Tibial artery (tissue), 4 donors: ENCODE data around the gene MEI1.

Source experiments
- DNase-seq, 2 donors: peaks; one replicate each; pipeline ENCODE4 v3.0.0-alpha.2; 2019
- H3K27ac ChIP-seq, 2 donors: fragments of 200-600 bp; sonication (generic) in 1 of 2; 1 replicate in 1 of 2; 2 replicates in 1 of 2; pipeline ENCODE4 v1.5.1; 2018 to 2019; ENCODE audit warnings: mild to moderate bottlenecking in 1 of 2
- H3K27me3 ChIP-seq, 2 donors: fragments of 200-600 bp; sonication (generic) in 1 of 2; one replicate each; pipeline versions ENCODE4 v1.5.1 to v1.6.0; 2016 to 2019
- H3K36me3 ChIP-seq, 3 donors: fragments of 200-600 bp; sonication (generic) in 2 of 3; one replicate each; pipeline ENCODE4 v1.5.1; 2016 to 2019; ENCODE audit warnings: mild to moderate bottlenecking in 2 of 3
- H3K4me1 ChIP-seq, 4 donors: fragments of 200-600 bp; sonication (generic) in 2 of 4; 1 replicate in 3 of 4; 2 replicates in 1 of 4; pipeline ENCODE4 v1.5.1; 2016 to 2019
- H3K4me3 ChIP-seq, 2 donors: fragments of 200-600 bp; sonication (generic) in 1 of 2; 1 replicate in 1 of 2; 2 replicates in 1 of 2; pipeline ENCODE4 v1.5.1; 2018 to 2019; ENCODE audit warnings: mild to moderate bottlenecking in 2 of 2
- H3K9me3 ChIP-seq, 3 donors: fragments of 200-600 bp; sonication (generic) in 1 of 3; one replicate each; pipeline ENCODE4 v1.5.1; 2016 to 2019
- intact Hi-C: fragments of 100-400 bp; cut with DNase I; formaldehyde crosslinking; loops from one replicate; pipeline ENCODE4 v1.15.0; 2023; ENCODE audit warnings: low total_unique reads
- TF ChIP-seq, protein P1 (sequence below), 2 experiments: fragments of 200-600 bp in 1 of 2; fragments of 450-650 bp in 1 of 2; IDR thresholded peaks; one replicate each; pipeline ENCODE4 v1.5.1; 2017 to 2019; ENCODE audit warnings: antibody characterized with exemption in 2 of 2, mild to moderate bottlenecking in 1 of 2, moderate library complexity in 1 of 2

Gene MEI1

DNA sequence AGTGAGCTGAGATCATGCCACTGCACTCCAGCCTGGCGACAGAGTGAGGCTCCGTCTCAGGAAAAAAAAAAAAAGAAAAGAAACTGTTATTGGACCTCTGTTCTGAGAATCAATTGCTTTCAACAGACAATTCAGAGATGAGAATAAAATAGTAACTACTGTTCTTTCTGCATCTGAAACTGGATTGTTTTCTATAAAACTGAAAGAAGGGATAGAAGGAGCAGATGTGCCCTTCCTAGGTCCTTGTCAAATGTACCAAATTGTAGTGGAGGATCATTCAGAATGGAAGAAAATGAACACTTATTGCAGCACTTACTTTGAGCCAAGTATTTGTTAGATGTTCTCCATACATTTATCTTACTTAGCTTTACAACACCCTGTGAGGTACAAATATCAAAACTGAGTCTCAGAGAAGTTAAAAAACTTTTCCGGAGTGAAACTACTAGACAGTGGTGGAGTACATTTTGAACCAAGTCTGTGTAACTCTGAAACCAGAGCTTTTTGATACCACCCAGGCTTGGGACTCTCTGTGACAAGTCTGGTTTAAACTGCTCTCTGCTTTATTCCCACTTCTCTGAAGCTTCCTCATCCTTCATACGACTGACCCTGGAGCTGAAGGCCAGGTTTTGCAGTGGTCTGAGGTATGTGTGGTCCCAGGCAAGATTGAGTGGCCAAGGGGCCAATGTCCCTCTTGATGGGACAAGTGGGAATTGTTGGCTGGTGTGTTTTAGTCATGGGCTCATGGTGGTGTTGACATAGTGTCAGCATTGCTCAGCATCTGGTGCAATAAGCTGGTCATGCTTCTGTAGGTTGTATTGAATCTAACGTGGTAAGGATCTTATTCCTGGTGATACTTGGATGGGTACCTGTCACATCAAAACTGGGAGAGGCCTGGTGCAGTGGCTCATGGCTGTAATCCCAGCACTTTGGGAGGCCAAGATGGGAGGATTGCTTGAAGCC, 53.0 kb downstream of the MEI1 start:
- Histone ChIP-seq H3K4me3 (no peak overlapping the region), H3K9me3 (no peaks in the 10 kb centered on the region), H3K36me3 (no peaks in the 10 kb centered on the region), H3K27ac (no peak overlapping the region), H3K4me1 (no peaks in the 10 kb centered on the region), H3K27me3 (peaks cover 0 to 14% of the 10 kb centered on the region in 2 donors)
- DNase-seq: no peak
- TF ChIP-seq, protein P1, sequence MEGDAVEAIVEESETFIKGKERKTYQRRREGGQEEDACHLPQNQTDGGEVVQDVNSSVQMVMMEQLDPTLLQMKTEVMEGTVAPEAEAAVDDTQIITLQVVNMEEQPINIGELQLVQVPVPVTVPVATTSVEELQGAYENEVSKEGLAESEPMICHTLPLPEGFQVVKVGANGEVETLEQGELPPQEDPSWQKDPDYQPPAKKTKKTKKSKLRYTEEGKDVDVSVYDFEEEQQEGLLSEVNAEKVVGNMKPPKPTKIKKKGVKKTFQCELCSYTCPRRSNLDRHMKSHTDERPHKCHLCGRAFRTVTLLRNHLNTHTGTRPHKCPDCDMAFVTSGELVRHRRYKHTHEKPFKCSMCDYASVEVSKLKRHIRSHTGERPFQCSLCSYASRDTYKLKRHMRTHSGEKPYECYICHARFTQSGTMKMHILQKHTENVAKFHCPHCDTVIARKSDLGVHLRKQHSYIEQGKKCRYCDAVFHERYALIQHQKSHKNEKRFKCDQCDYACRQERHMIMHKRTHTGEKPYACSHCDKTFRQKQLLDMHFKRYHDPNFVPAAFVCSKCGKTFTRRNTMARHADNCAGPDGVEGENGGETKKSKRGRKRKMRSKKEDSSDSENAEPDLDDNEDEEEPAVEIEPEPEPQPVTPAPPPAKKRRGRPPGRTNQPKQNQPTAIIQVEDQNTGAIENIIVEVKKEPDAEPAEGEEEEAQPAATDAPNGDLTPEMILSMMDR (IDR thresholded peaks at IDR 0.05): no peak
- intact Hi-C loops: no loop called here

DNA sequence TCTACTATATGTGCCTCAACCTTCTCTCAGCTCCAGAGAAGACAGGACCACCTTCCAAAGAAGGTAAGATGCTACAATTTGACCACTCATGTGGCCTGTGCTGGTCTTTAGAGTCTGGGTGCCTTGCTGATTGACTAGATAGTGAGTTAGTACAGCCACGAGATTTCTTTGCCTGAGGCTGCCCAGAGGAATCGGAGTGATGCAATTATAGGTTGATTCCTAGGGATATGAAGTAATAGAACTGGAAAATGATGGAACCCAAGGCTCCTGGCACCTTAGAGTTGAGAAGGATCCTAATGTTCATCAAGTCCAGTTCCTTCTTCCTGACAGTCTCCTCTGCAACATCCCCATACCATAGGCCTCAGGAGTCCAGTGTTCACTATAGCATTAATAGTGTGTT, 54.7 kb downstream of the MEI1 start:
- Histone ChIP-seq H3K27ac (no peak overlapping the region), H3K9me3 (no peaks in the 10 kb centered on the region), H3K27me3 (peaks cover 0 to 19% of the 10 kb centered on the region in 2 donors), H3K36me3 (no peaks in the 10 kb centered on the region), H3K4me3 (no peak overlapping the region), H3K4me1 (no peaks in the 10 kb centered on the region)
- intact Hi-C loops: no loop called here
- no peak for DNase-seq
- TF ChIP-seq, protein P1 (IDR thresholded peaks at IDR 0.05): no peak

DNA sequence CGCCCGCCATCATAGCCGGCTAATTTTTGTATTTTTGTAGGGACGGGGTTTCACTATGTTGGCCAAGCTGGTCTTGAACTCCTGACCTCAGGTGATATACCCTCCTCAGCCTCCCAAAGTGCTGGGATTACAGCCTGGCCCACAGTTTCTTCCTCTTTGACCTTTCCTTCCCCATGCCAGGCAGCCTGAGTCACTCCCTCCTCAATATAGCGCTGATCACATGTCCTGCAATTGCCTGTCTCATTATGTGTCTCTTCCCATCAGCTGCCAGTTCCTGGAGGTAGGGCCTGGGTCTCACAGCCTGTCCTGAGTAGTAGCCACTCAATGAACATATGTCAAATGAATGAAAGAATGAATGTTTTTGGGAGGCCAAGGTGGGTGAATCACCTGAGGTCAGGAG, 58.2 kb downstream of the MEI1 start:
- H3K4me3 ChIP-seq: no peak overlapping the region
- H3K4me1 ChIP-seq: no peaks in the 10 kb centered on the region
- DNase-seq: no peak
- H3K9me3 ChIP-seq: no peaks in the 10 kb centered on the region
- peaks cover 0 to 5% of the 10 kb centered on the region in 2 donors for H3K27me3 ChIP-seq
- no peak overlapping the region for H3K27ac ChIP-seq
- TF ChIP-seq, protein P1 (IDR thresholded peaks at IDR 0.05): no peak
- intact Hi-C loops: no loop called here
- H3K36me3 ChIP-seq: no peaks in the 10 kb centered on the region

DNA sequence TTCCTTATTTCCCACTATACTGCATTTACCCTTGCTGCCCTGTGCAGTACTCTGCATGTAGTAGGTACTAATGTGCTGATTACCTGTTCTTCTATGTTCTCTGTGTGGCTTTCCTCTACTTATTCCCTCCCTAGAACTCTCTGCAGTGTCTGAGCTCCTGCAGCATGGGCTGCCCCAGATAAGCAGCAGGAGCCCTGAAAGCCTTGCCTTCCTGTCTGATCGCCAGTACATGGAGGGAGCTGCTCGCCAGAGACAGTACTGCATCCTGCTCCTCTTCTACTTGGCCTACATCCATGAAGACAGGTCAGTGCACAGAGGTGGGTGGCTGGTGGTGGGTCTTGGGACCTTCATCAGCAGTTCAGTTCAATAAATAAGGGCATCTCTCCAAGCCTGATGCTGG, 58.9 kb downstream of the MEI1 start:
- Histone ChIP-seq H3K4me1 (no peaks in the 10 kb centered on the region), H3K27ac (no peak overlapping the region), H3K4me3 (no peak overlapping the region), H3K9me3 (no peaks in the 10 kb centered on the region), H3K27me3 (peaks cover 0 to 5% of the 10 kb centered on the region in 2 donors), H3K36me3 (no peaks in the 10 kb centered on the region)
- intact Hi-C loops: no loop called here
- TF ChIP-seq, protein P1 (IDR thresholded peaks at IDR 0.05): no peak
- DNase-seq: no peak

DNA sequence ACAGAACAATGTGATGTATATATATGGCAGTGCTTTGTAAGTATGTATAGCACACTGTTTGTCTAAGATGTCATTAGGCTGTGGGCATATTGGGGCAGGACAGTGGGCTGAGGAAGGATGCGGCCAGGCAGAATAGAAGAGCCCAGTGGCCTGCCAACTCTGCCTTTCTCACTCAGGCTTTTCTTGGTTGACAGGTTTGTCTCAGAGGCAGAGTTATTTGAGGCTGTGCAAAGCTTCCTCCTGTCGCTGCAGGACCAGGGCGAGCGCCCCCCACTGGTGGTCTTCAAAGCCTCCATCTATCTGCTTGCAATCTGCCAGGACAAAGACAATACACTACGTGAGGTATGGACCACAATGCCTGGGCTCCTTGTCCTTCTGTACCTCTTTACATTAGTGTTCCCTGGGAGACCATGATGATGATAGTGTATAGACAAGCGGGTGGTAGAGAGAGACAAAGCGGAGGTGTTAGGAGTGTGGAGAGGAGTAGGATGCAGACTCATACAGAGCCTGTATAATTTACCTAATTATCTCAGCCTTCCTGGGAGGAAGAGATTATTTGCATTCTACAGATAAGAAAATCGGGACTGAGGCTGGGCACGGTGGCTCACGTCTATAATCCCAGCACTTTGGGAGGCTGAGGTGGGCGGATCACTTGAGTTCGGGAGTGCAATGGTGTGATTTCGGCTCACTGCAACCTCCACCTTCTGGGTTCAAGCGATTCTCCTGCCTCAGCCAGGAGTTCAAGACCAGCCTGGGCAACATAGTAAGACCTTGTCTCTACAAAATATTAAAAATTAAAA, 63.9 kb downstream of the MEI1 start:
- TF ChIP-seq, protein P1 (IDR thresholded peaks at IDR 0.05): no peak
- peaks cover 0 to 12% of the 10 kb centered on the region in 2 donors for H3K27me3 ChIP-seq
- H3K4me3 ChIP-seq: no peak overlapping the region
- no peaks in the 10 kb centered on the region for H3K9me3 ChIP-seq
- DNase-seq: no peak
- H3K27ac ChIP-seq: no peak overlapping the region
- no peaks in the 10 kb centered on the region for H3K36me3 ChIP-seq
- intact Hi-C loops: no loop called here
- no peaks in the 10 kb centered on the region for H3K4me1 ChIP-seq
